CD4-positive, alpha-beta T cell (primary cell): Measurements from ENCODE around the gene UBP1. TPM values are rescaled to one million over a fixed set of nuclear protein-coding genes. Genes with fewer than 3 reads are reported as not detected.

Experiments used
- ATAC-seq: fragments of 200-7000 bp; cut with Tn5 transposase; one replicate; pipeline ENCODE4 v1.10.0; 2022; ENCODE audit warnings: mild to moderate bottlenecking; ENCODE audit not compliant: poor library complexity
- CTCF ChIA-PET: fragments of 350-600 bp; sonication (Branson Sonifier 250); formaldehyde crosslinking; loops from one replicate; lab custom pipeline; 2021; ENCODE audit warnings: antibody characterized with exemption, inconsistent platforms; lab: Charles Lee
- POLR2A ChIA-PET: fragments of 350-600 bp; sonication (Branson Sonifier 250); formaldehyde crosslinking; loops from one replicate; lab custom pipeline; 2021; ENCODE audit warnings: antibody characterized with exemption, inconsistent platforms; lab: Charles Lee
- DNase-seq, 14 experiments: peaks; one replicate each; pipeline ENCODE4 v3.0.0-alpha.2; 2013 to 2020; ENCODE audit warnings: mixed read lengths in 2 of 14
- H3K27ac ChIP-seq, 2 donors: one replicate each; pipeline versions ENCODE4 v1.5.1 to v1.7.0; 2013; ENCODE audit warnings: low read length in 2 of 2, low read depth in 1 of 2, mild to moderate bottlenecking in 1 of 2
- H3K27me3 ChIP-seq, 2 experiments: 1 replicate in 1 of 2; 2 replicates in 1 of 2; pipeline versions ENCODE4 v1.6.1 to v1.7.0; 2013; ENCODE audit warnings: low read length in 2 of 2, control low read depth in 1 of 2, mild to moderate bottlenecking in 1 of 2, moderate library complexity in 1 of 2; ENCODE audit not compliant: insufficient read depth in 2 of 2, control insufficient read depth in 1 of 2
- H3K36me3 ChIP-seq: one replicate; pipeline ENCODE4 v1.6.1; 2013; ENCODE audit warnings: low read length, control low read depth; ENCODE audit not compliant: insufficient read depth
- H3K4me1 ChIP-seq: one replicate; pipeline ENCODE4 v1.6.1; 2013; ENCODE audit warnings: low read length, control low read depth; ENCODE audit not compliant: insufficient read depth
- H3K4me3 ChIP-seq: one replicate; pipeline ENCODE4 v1.5.1; 2013; ENCODE audit warnings: mild to moderate bottlenecking, low read length, moderate library complexity
- H3K9me3 ChIP-seq, 2 experiments: 1 replicate in 1 of 2; 2 replicates in 1 of 2; pipeline versions ENCODE4 v1.6.1 to v1.7.0; 2013; ENCODE audit warnings: low read length in 2 of 2, mild to moderate bottlenecking in 2 of 2, control low read depth in 1 of 2, moderate library complexity in 1 of 2; ENCODE audit not compliant: control insufficient read depth in 1 of 2, insufficient read depth in 1 of 2
- H3K27ac Mint-ChIP-seq: one replicate; pipeline ENCODE4 v1.8.0; 2020; ENCODE audit warnings: mixed read lengths
- H3K27me3 Mint-ChIP-seq: one replicate; pipeline ENCODE4 v1.8.0; 2021; ENCODE audit warnings: mixed read lengths
- H3K36me3 Mint-ChIP-seq: one replicate; pipeline ENCODE4 v1.8.0; 2021; ENCODE audit warnings: low read depth, mixed read lengths
- H3K4me1 Mint-ChIP-seq: one replicate; pipeline ENCODE4 v1.8.0; 2021; ENCODE audit warnings: low read depth, mixed read lengths
- H3K4me3 Mint-ChIP-seq: one replicate; pipeline ENCODE4 v1.8.0; 2020; ENCODE audit warnings: mild to moderate bottlenecking, mixed read lengths
- H3K9me3 Mint-ChIP-seq: one replicate; pipeline ENCODE4 v1.8.0; 2020; ENCODE audit warnings: mixed read lengths
- intact Hi-C, 2 experiments: fragments of 100-400 bp; cut with DNase I in 1 of 2; cut with micrococcal nuclease in 1 of 2; formaldehyde crosslinking; loops; one replicate each; pipeline versions ENCODE4 v1.15.1 to v1.9.0; 2023 to 2025; cut with DNase I, micrococcal nuclease
- total RNA-seq, 174 experiments: library from RNA in 2 of 174; stranded (reverse) in 2 of 174; gene quantifications; one replicate each; pipeline ENCODE4 v1.2.3 and lab custom pipeline; 2021 to 2026
- TF ChIP-seq, protein P1 (sequence below): fragments of 200-600 bp; IDR thresholded peaks from one replicate; pipeline ENCODE4 v1.8.0; 2022; ENCODE audit warnings: antibody characterized with exemption, mild to moderate bottlenecking

UBP1 gene
- total RNA-seq, 2 experiments from 2014 or later: 59.5 to 61.6 TPM

DNA sequence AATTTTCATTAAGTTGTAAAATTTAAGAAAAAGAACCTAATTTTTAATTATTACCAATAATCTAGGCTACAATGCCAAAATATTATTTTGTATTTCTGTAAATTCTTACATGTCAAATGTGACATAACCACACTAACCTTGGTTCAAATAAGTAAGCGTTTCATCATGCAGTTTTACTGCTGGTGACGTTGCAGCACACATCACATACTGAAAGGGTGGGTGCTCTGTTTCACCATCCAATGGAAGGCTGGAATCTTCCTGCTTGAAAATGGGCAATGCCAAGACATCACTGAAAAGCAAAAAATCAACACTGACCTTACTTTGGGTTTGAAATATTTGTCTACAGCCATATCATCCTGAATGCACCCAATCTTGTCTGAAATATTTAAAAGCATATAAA is 14.8 kb downstream of the UBP1 start:
- ATAC-seq (no peak), DNase-seq (no peak)
- Mint-ChIP-seq H3K36me3 (peaks cover 63% of the 10 kb centered on the region), H3K4me3 (no peak overlapping the region), H3K27me3 (no peaks in the 10 kb centered on the region), H3K27ac (no peak overlapping the region), H3K4me1 (peaks cover 45% of the 10 kb centered on the region), H3K9me3 (no peaks in the 10 kb centered on the region)
- TF ChIP-seq, protein P1, sequence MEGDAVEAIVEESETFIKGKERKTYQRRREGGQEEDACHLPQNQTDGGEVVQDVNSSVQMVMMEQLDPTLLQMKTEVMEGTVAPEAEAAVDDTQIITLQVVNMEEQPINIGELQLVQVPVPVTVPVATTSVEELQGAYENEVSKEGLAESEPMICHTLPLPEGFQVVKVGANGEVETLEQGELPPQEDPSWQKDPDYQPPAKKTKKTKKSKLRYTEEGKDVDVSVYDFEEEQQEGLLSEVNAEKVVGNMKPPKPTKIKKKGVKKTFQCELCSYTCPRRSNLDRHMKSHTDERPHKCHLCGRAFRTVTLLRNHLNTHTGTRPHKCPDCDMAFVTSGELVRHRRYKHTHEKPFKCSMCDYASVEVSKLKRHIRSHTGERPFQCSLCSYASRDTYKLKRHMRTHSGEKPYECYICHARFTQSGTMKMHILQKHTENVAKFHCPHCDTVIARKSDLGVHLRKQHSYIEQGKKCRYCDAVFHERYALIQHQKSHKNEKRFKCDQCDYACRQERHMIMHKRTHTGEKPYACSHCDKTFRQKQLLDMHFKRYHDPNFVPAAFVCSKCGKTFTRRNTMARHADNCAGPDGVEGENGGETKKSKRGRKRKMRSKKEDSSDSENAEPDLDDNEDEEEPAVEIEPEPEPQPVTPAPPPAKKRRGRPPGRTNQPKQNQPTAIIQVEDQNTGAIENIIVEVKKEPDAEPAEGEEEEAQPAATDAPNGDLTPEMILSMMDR: no peak
- no peaks in the 10 kb centered on the region for H3K9me3 ChIP-seq
- no peak overlapping the region for H3K27ac ChIP-seq
- ChIA-PET POLR2A (no interaction called here), CTCF (interaction anchor here (0.5 kb wide), 1 partner anchor 1846 kb away, joined by 3 read pairs; no protein-coding TSS in a partner anchor)
- peaks cover 35% of the 10 kb centered on the region for H3K36me3 ChIP-seq
- intact Hi-C loops: no loop called here
- no peak overlapping the region for H3K4me3 ChIP-seq
- H3K4me1 ChIP-seq: peaks cover 14% of the 10 kb centered on the region
- H3K27me3 ChIP-seq: no peaks in the 10 kb centered on the region

DNA sequence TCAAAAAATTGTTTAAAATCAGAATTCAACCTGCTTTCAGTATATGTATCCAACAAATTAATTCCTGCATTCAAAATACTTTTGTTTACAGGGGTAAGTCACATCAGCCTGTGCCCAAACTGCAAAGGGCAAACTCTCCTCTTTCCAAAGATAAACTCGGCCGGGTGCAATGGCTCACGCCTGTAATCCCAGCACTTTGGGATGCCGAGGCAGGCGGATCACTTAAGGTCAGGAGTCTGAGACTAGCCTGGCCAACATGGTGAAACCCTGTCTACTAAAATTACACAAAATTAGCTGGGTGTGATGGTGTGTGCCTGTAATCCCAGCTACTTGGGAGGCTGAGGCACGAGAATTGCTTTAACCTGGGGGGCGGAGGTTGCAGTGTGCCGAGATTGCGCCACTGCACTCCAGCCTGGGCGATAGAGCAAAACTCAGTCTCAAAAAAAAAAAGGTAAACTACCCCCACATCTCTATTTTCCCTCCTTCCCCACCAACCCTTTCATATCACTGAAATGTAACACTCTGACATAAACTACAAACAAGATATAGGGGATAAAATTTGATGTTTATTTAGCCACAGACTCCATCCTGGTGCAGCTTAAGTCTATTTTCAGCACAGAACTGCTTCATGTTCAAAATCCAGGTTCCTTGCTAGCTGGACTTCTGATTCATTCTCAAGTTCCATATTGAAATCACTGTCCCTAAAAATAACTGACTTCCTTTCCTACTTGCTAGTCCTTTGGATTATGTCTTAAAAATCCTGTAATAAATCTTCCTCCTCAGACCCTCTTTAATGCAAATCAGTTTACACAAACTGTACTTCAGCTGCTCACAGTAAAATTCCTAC is 15.4 kb downstream of the UBP1 start:
- H3K4me3 Mint-ChIP-seq: no peak overlapping the region
- DNase-seq: no peak
- intact Hi-C loops: no loop called here
- H3K36me3 ChIP-seq: peaks cover 38% of the 10 kb centered on the region
- ChIA-PET CTCF (no interaction called here), POLR2A (interaction anchor here (0.6 kb wide), 1 partner anchor 361 kb away, joined by 3 read pairs; no protein-coding TSS in a partner anchor)
- H3K36me3 Mint-ChIP-seq: peaks cover 67% of the 10 kb centered on the region
- no peaks in the 10 kb centered on the region for H3K9me3 ChIP-seq
- H3K27ac ChIP-seq: no peak overlapping the region
- H3K27me3 Mint-ChIP-seq: no peaks in the 10 kb centered on the region
- no peak overlapping the region for H3K27ac Mint-ChIP-seq
- H3K4me3 ChIP-seq: no peak overlapping the region
- no peaks in the 10 kb centered on the region for H3K9me3 Mint-ChIP-seq
- H3K27me3 ChIP-seq: no peaks in the 10 kb centered on the region
- H3K4me1 ChIP-seq: peaks cover 9% of the 10 kb centered on the region
- no peak for ATAC-seq
- TF ChIP-seq, protein P1: no peak
- H3K4me1 Mint-ChIP-seq: peaks cover 39% of the 10 kb centered on the region

DNA sequence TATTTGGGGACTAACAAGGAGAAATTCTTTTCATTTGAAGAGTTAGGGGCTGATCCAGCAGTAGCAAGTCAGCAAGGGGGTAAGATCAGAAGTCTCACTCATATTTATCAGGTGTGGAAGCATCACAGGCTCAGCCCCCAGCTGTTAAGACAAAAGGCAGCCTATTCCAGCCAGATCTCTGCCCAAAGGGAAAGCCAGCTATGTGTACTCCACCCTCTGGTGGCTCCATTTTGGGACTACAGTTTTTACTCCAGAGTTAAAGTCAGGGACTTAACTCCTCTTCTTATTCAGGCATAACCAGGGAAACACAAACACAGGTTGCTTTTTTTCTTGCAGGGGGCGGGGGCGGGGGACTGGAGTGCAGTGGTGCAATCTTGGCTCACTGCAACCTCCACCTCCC is 19.2 kb downstream of the UBP1 start:
- H3K4me3 ChIP-seq: no peak overlapping the region
- no peaks in the 10 kb centered on the region for H3K27me3 ChIP-seq
- H3K9me3 ChIP-seq: no peaks in the 10 kb centered on the region
- ChIA-PET POLR2A (no interaction called here), CTCF (no interaction called here)
- intact Hi-C loops: no loop called here
- Mint-ChIP-seq H3K27me3 (no peaks in the 10 kb centered on the region), H3K36me3 (peaks cover 82% of the 10 kb centered on the region), H3K27ac (no peak overlapping the region), H3K4me1 (peaks cover 14% of the 10 kb centered on the region), H3K4me3 (no peak overlapping the region), H3K9me3 (no peaks in the 10 kb centered on the region)
- peaks cover 59% of the 10 kb centered on the region for H3K36me3 ChIP-seq
- ATAC-seq (no peak), DNase-seq (no peak)
- H3K27ac ChIP-seq: no peak overlapping the region
- H3K4me1 ChIP-seq: peaks cover under 1% of the 10 kb centered on the region
- TF ChIP-seq, protein P1: no peak
